GM21723 (cell line): Measurements from ENCODE around the gene SFXN5.
"Not testable (repeated sequence)": the region's sequence is repeated elsewhere in the genome, so short reads cannot be mapped to it uniquely, and the experiment has no call there.

Source experiments
- ATAC-seq: cut with Tn5 transposase; IDR thresholded peaks from one replicate; pipeline ENCODE4 v1.9.1; 2021; ENCODE audit warnings: mild to moderate bottlenecking, moderate library complexity; ENCODE audit not compliant: unreplicated experiment

Gene SFXN5

DNA sequence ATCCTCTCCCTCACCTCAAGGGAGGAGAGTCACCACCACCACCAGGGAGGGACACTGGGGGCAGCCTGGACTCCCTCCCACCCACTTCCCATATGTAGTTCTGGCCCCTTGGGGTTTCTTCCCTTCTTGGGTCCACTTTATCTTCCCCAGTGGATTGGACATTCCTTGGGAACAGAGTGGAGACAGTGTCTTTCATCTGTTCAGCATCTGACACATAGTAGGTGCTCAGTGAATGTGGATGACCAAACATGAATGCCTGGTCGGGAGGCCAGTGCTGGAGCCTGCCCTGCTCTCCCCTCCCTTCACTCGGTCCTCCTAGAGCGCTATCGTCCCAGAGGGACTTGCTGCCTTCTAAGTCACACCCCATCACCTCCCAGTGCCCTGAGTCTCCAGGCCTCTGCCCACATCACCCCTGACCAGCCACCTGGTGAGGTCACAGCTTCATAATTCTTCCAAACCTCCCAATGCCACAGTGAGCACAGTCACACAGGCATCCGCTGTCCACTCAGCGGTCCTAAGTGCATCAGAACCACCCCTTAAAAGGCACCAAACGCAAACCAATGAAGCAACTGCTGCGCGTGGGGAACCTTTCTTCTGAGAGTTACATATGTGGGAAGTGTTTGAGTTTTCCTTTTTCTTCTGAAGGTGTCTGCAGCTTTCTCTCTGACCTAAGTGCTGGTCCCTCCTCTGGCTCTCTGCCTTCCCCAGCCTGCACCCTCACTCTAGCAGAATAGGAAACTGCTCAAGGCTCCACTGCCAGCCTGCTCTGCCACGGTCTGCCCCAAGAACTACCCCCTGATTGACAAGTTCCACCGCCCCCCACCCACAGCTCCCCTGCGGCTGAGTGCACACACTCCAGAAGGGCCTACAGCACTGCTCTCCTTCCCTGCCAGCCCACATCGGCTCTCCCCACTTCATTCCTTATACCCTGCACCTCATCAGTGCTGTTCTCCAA lies 7.2 kb upstream of the SFXN5 start:
- no peak for ATAC-seq

DNA sequence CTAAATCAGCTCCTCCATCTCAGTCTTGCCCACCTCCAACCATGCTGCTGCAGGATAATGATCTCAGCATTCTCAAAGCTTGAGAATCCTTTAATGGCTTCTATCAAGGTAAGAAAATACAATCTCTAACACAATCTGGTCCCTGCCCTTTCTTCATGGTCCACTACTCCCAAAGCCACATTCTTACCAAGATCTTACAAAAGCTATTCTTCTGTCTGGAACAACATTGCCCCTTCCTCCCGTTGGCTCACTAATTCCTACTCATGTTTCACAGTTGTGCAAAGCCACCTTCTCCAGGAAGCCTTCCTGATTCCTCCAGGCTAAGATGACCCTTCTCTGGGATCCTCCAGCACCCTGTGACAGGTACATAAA lies 5.9 kb upstream of the SFXN5 start:
- no peak for ATAC-seq

DNA sequence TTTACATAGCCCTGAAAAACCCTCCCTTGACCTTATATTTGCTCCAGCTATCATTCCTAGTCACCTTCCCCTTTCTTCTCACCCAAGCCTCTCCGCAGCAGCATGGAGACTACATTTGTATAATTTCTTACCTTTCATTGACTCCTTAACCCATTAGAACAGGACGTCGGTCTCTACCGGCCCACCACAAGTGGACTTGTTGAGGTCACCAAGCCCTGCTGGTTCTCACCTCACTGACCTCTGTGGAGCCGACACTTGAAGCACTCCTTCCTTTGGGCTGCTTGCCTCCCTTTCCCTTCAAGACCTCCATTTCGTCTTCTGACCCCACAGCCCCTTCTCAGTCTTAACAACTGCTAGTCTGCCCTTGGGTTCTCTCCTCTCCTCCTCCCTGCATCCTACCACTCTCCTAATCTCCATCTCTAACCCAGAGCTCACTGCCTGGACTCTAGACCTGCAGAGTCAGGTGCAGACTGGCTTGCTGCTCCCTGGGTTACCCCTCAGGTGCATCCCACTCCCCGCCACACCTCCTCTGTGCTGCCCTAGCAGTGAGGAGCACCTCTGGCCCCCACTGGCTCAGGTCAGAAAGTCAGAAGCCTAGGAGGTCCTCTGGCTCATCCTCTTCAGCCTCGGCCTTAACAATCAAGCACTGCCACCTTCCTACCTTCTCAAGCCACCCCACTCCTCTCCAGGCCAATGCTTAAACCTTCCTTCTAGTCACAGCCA lies 5.3 kb upstream of the SFXN5 start:
- ATAC-seq: no peak

DNA sequence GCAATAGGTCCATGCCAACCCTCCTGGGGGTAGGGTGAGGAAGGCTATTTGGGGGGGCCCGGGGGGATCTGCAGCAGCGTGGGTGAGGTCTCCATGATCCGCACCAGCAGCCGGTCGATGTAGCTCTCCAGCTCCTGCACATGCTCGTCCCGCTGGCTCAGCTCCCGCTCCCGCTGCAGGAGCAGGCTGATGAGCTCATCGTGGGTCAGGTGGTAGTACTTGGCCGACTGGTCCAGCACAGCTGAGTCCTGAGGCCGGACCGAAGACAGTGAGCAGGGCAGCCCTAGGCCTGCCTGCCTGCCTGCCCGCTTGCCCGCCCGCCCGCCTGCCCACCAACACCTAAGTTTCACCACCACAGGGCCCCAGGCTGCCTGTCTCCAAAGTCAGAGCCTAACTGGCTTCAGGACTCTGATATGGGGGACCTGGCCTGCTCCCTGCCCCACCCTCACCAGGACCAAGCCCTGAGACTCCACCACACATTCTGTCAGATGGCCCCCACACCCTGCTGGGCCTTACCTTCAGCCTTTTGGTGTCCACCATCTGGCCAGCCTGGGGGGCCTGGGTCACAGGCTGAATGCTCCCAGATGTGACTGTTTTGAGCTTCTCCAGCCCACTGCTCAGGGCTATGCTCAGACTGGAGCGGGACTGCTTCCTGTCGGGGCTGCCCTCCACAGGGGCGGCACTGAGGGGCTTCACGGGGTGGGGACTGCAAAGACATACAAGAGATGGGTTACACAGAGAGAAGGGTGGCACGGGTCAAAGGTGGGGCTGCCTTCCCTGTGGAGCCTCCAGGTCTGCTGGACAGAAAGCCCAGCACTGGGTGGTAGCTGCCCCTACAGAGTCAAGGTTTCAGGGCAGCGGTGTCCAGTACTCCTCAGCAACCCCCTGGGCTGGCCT lies 4.2 kb upstream of the SFXN5 start:
- no peak for ATAC-seq

DNA sequence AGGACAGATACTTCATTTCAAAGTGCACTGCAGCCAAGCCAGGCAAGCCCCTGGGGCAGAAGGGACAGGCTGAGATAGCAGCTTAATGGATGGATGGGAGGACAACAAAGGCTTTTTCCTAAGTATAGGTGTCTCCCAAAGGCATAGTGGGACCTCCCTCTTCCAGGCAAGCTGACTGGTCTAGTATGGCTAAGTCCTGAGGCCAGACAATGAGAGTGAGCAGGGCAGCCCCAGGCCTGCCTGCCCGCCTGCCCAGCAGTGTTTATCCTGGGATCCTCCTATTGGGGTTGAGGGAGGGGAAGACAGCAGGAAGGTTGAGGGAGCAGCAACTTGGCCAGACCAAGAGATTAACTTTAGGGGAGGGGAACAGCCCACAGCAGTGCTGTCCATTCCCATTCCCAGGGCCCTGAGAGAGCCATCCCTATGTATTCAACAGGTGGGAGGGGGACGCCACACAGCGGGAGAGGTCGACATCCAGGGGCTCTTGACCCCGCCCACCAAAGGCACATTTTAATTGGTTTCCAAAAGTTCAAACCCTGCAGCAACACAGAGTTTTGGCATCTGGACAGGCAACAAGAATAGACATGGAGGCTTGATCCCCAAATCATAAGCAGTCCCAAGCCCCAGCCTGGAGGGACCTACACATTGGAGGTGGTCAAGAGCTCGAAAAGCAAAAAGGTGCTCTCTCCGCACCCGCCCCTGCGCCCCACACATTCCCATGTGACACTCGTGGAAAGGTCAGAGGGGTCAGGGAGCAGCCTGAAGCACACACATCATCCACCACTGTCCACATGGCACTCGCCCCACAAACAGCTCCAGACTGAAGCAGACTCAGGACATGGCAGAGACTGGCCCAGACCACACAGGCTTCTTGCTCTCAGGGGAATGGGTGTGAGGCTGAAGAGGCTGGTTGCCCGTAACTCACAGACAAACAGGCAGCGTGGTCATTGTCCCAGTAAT lies 2.9 kb upstream of the SFXN5 start:
- no peak for ATAC-seq

DNA sequence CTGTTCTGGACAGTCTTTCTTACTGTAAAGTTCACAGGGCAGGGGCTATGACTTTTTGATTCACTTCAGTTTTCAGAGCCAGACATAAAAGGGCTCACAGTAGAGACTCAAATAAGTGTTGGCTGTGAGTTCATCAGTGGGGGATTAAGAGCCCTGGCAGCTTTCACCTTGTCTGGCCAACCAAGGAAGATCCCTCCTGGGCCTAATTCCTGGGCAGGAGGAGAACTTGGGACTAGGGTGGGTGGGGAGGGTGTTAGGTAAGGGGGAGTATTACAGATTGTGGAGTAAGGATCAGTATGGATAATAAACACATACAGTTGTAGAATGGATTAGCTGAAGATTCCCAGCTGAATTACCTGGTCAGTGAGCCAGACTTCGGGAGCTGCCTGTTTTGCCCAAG lies 904 bp upstream of the SFXN5 start:
- ATAC-seq: no peak

DNA sequence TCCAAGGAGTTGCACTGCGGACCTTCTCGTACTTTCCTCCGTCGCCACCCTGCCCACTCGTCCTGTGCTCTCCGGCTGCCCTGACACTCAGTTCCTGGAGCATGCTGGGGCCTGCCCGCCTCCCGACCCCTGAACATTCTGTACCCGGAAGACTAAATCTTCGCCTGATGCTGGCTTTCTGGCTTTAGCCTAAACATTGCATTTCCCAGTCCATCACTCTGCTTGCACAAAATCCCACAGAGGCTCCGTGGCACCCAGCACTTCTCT lies 550 bp upstream of the SFXN5 start:
- ATAC-seq: peak; percentile 16

DNA sequence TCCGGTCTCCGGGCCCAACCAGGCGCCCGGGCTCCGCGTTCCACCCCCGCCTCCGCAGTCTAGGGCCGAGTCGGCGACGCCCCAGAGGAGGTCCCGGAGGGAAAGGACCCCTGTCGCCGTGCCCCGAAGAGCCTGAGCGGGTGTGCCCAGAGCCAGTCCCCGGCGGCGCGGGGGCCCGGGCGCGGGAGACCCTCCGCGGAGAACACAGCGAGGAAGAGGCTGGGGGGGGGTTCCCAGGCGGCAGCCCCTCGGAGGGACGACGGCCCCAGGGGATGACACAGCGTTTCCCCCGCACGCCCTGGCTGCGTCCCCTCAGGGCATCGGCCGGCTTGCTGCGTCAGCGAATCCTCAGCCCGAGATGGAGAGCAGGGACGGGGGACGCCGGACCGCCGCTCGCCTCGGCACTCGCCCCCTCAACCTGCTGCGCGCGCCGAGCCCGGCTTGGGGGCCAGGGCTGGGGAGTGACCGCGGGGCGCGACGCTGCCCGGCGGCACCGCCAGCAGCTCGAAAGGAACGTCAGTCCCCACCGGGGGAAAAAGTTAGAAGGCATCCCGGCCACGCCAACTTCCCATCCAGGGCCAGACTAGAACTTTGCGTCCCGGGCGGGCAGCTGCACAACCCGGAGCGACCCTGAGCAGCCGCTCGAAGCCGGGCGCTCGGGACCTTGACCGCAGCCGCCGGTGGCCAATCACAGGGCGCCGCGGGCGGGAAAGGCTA lies 711 bp downstream of the SFXN5 start:
- peak; percentile 23 for ATAC-seq

DNA sequence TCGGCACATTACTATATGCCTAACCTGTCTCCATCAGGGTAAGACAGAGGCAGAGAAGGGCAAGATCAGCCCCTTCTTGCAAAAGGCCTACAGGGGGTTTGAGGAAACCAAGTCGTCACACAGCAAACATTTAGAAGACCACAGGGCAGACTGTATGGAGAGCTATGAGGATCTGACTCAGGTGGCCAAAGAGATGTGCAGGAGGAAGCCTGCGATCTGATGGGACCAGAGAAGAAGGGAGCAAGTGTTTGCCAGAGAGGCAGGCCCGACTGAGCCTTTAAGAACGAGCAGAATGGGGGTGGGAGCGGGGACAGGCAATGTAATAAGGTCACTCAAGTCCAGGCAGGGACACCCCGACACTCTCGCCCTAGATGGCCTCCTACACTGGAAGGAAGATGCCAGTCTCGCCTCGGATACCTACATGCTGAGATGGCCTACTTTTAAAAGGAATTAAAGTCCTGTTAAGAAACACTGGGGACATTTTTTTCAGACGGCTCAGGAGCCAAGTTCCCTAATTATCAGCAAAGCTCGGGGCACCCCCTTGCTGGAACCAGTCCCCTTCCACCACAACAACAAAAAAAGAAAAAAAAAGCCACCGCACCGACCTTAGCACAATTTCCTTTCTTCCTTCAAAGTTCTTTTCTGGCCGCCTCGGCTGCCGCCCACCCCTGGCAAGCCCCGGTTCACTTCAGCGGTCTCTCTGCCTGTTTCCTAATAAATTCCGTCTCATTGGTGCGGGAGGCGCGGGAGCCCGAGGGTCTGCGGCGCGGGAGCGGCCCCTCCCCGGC lies 1.5 kb downstream of the SFXN5 start:
- ATAC-seq: peak; percentile 0

DNA sequence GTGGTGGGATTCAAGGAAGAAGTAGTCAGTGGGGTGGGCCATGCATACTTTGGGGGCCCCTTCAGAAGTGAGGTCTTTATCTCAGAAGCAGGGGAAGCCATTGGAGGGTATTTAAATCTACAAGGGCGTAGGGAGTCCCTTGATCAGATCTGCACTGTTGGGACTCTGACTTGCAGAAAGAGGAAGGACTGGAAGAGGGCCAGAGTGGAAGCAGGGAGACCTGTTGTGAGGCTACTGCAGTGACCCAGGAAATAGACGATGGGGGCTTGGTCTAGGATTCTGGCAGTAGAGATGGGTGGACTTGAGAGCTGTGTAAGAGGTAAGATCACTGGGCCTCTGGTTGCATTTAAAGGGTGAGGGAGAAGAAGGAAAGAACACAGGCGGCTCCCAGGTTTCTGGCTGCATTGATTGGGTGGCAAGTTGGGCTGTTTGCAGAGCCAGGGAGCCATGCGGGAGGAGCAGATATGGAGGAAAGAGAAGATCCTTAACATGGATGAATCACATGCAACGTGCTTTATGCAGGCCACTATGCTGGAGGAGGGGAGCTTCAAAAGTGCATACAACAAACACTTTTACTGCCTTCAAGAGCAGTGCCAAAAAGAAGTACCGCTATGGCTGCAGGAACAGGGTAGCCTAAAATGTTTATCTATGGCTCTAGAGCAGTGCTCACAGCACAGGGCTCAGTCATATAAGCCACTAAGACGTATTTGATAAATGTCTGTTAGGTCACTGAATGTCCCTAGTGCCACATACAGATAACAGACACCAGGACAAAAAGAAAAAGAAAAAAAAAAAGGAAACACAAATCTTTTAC lies 2.3 kb downstream of the SFXN5 start:
- ATAC-seq: no peak

DNA sequence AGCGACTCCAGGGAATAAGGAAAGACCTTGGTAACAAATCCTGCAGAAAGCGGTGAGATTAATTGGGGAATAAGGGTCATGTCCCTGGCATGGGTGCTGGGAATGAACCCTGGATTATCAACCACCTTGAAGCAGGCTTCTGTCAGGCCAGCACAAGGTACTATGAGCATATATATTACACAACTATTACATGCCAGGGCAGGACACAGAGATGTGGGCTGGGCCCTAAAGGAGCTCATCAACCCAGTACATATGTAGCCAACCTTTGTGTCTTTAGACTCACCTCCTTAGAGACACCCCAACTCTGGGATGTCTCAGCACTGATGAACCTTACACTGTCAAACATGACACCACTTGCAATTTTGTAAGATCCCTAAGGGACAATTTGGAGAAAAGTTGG lies 3.4 kb downstream of the SFXN5 start:
- ATAC-seq: no peak

DNA sequence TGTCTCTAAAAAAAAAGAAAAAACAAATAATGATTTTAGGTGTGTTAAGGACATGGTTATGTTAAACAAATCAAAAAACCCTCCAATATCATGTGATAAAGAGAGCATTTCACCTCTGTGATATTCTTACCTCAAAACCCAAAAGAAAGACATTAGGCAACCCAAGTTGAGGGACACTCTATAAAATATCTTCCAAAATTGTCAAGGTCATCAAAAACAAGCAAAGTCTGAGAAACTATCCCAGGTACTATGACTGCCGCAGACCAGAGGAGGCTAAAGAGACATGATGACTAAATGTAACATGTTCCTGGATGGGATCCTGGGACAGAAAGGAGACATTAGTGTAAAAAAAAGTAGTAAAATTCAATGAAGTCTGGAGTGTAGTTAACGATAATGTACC lies 4.5 kb downstream of the SFXN5 start:
- no peak for ATAC-seq

DNA sequence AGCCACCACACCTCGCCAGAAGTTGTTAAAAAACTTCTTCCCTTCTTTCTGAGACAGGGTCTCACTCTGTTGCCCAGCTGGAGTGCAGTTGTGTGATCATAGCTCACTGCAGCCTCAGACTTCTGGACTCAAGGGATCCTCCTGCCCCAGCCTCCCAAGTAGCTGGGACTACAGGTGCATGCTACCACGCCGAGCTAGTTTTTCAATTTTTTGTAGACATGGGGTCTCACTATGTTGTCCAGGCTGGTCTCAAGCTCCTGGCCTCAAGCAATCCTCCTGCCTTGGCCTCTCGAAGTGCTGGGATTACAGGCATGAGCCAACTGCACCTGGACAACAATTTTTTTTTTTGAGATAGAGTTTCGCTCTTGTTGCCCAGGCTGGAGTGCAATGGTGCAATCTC lies 6.4 kb downstream of the SFXN5 start:
- ATAC-seq: not testable (repeated sequence)

DNA sequence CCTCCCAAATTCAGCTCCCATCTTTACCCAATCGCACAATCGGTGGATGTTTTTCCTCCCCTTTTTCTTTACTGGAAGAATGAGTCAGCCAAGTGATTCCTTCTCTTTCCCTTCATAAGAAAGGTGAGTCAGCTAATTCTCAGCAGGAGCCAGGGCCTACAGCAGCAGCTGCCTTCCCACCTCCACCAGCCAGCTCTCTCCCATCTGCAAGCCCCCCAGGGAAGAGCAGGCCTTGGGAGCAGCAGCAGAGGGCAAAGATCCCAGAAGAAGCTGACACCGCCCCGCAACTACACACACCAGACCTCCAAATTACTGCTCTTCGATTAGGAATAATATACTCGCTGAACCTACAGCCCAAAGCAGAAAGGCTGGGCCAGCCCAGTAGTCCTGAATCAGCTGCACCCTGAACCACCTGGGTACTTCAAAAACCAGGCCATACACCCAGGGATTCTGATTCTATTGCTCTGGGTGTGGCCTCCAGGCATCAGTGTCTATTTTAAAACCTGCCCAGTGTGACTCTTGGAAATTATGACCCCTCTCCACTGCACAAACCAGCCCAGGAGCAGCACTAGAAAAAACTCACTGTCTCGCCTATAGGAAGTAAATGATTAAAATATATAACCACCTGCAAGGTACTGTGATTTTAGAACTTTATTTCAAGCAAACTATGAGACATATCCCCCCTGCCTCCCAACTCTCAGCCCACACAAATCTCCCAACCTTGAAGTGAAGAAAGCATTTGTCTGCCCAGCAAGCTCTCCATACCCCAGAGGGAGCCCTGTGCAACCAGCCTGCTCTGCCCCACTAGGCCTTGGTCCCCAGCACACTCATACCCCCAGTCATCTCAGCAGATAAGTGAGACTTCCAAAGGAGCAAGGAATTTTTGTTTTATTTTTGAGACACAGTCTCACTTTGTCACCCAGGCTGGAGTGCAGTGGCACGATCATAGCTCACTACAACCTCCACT lies 7.3 kb downstream of the SFXN5 start:
- ATAC-seq: no peak

DNA sequence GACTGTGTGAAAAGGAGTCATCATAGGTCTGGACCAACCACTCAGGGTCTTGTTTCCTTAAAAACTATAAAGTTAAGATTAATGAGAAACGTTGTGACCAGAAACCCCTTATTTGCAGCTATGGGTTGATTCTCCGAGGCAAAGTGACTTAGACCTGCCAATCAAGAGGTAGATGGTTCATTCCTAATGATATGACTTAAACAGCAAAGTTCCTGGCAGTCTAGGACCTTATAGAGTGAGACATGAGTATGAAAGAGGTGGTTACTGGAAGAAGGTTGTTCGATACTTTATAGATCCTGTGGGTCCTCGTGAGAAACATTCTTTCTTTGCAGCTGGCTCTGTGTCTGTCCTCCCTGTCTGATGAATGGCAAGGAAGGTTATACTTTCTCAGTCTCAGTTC lies 8.0 kb downstream of the SFXN5 start:
- no peak for ATAC-seq

DNA sequence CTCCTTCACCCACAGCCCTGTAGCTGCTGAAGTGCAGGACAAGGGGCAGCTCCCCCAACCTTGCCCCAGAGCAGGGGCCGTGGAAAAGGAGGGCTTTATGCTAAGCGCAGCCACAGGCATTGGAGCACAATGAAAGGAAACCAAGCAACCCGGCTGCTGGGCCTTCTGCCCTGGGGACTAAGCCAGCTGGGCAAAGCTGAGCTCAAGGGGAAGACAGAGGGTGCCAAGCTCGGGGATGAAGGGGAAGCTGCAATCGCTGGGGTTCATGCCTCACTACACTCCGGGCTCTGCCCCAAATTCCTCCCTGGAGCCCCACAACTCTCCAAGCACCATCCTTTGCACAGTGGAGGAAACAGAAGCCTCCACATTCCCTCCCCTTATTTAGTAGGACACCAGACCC lies 12.4 kb downstream of the SFXN5 start:
- ATAC-seq: no peak

DNA sequence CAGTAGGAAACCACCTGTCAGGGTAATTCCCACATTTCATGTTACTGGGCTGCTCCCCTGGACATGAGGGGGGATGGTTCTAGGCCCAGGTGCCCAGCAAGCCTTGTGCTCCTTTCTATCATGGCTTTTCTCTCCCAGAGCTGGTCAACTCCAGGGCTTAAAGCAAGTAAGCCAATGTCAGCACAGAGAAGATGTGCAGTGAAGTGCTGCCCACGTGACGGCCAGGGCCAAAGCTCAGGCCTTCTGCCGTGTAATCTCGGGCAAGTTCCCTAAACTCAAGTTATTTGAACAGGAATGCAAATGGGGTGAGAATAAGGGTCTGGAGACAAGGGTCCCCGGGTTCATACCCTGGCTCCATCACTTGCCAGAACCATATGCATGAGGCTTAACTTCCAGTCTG lies 16.5 kb downstream of the SFXN5 start:
- ATAC-seq: no peak
